Thoracic aorta (tissue), 2 donors: ENCODE results near the gene GMDS. TPM values are rescaled to one million over a fixed set of nuclear protein-coding genes. Genes with fewer than 3 reads are reported as not detected.

Source experiments
- ATAC-seq: fragments of 150-250 bp; one replicate; pipeline ENCODE4 v1.8.0; 2017; ENCODE audit warnings: low read depth; ENCODE audit not compliant: insufficient number of reproducible peaks, low FRiP score
- DNase-seq: peaks from one replicate; pipeline ENCODE4 v3.0.0-alpha.2; 2020; ENCODE audit warnings: low spot score
- H3K27ac ChIP-seq, 2 donors: fragments of 200-600 bp; sonication (generic); 1 replicate in 1 of 2; 2 replicates in 1 of 2; pipeline ENCODE4 v1.5.1; 2016; ENCODE audit warnings: mild to moderate bottlenecking in 2 of 2, moderate library complexity in 2 of 2
- H3K27me3 ChIP-seq: fragments of 200-600 bp; sonication (generic); replicated peaks from 2 replicates; pipeline ENCODE4 v1.6.0; 2016; ENCODE audit warnings: mild to moderate bottlenecking; ENCODE audit not compliant: insufficient read depth
- H3K36me3 ChIP-seq: fragments of 200-600 bp; sonication (generic); one replicate; pipeline ENCODE4 v1.5.1; 2016
- H3K4me1 ChIP-seq, 2 donors: fragments of 200-600 bp; sonication (generic); 1 replicate in 1 of 2; 2 replicates in 1 of 2; pipeline versions ENCODE4 v1.5.1 to v1.6.0; 2016; ENCODE audit warnings: low read depth in 2 of 2, mild to moderate bottlenecking in 1 of 2; ENCODE audit not compliant: control insufficient read depth in 1 of 2
- H3K4me3 ChIP-seq: fragments of 200-600 bp; sonication (generic); 2 replicates; pipeline ENCODE4 v1.5.1; 2016; ENCODE audit warnings: mild to moderate bottlenecking
- H3K9me3 ChIP-seq: fragments of 200-600 bp; sonication (generic); 2 replicates; pipeline ENCODE4 v1.5.1; 2016
- CTCF ChIP-seq: fragments of 200-600 bp; sonication (generic); IDR thresholded peaks from one replicate; pipeline ENCODE4 v1.5.1; 2019; ENCODE audit warnings: antibody characterized with exemption
- total RNA-seq, 2 donors: library from RNA; depleted of rRNA; stranded (reverse); fragments of >200 nt; gene quantifications; one replicate each; pipeline versions ENCODE4 v1.1.0 to v1.2.3, GENCODE V29; 2016

The GMDS gene
- total RNA-seq, 2 donors from 2014 or later: 87.8 to 87.9 TPM

- ATAC-seq (no peak), DNase-seq (no peak)
- Histone ChIP-seq H3K27ac (no peak overlapping the region), H3K9me3 (no peaks in the 10 kb centered on the region), H3K4me1 (no peaks in the 10 kb centered on the region), H3K4me3 (no peak overlapping the region), H3K36me3 (no peaks in the 10 kb centered on the region), H3K27me3 (no peaks in the 10 kb centered on the region)
- no peak for TF ChIP-seq CTCF
These were observed 166.5 kb downstream of the GMDS start for GRCh38 chr6:2078888-2079287.

- Histone ChIP-seq H3K4me3 (no peak overlapping the region), H3K36me3 (no peaks in the 10 kb centered on the region), H3K9me3 (no peaks in the 10 kb centered on the region), H3K27ac (no peak overlapping the region), H3K4me1 (peaks cover 0 to 3% of the 10 kb centered on the region in 2 donors), H3K27me3 (no peaks in the 10 kb centered on the region)
- TF ChIP-seq CTCF: no peak
- DNase-seq: no peak
- no peak for ATAC-seq
These were observed 167.6 kb downstream of the GMDS start for GRCh38 chr6:2077826-2078225.

GRCh38 chr6:2073476-2073875, 171.9 kb downstream of the GMDS start:
- Histone ChIP-seq H3K36me3 (no peaks in the 10 kb centered on the region), H3K27ac (no peak overlapping the region), H3K4me1 (peaks cover 0 to 9% of the 10 kb centered on the region in 2 donors), H3K9me3 (no peaks in the 10 kb centered on the region), H3K27me3 (no peaks in the 10 kb centered on the region), H3K4me3 (no peak overlapping the region)
- ATAC-seq (no peak), DNase-seq (no peak)
- TF ChIP-seq CTCF: no peak

GRCh38 chr6:2072453-2072852, 173.0 kb downstream of the GMDS start:
- no peak for ATAC-seq
- TF ChIP-seq CTCF: no peak
- H3K4me1 ChIP-seq: peaks cover 0 to 9% of the 10 kb centered on the region in 2 donors
- H3K27ac ChIP-seq: no peak overlapping the region
- no peaks in the 10 kb centered on the region for H3K27me3 ChIP-seq
- H3K36me3 ChIP-seq: no peaks in the 10 kb centered on the region
- no peak overlapping the region for H3K4me3 ChIP-seq
- H3K9me3 ChIP-seq: no peaks in the 10 kb centered on the region
- no peak for DNase-seq

- TF ChIP-seq CTCF: no peak
- Histone ChIP-seq H3K4me1 (peaks cover 12 to 15% of the 10 kb centered on the region in 2 donors), H3K4me3 (no peak overlapping the region), H3K27me3 (no peaks in the 10 kb centered on the region), H3K36me3 (no peaks in the 10 kb centered on the region), H3K27ac (no peak overlapping the region), H3K9me3 (no peaks in the 10 kb centered on the region)
- DNase-seq (no peak), ATAC-seq (no peak)
These were observed 181.9 kb downstream of the GMDS start for GRCh38 chr6:2063547-2063946.
